IMR-90 (cell line): ENCODE results near the gene SPSB4. TPM values are rescaled to one million over a fixed set of nuclear protein-coding genes. Genes with fewer than 3 reads are reported as not detected.

Experiments used
- ATAC-seq: fragments of 200-7000 bp; cut with Tn5 transposase; 2 replicates; pipeline ENCODE4 v1.9.1; 2020; ENCODE audit warnings: low read depth, mild to moderate bottlenecking, moderate library complexity
- BruUV-seq: library from RNA; stranded (reverse); fragments of 400-500 nt; replicated peaks from 2 replicates; lab custom pipeline; 2021; lab: Mats Ljungman, UMichigan
- CTCF ChIA-PET: fragments of 300-600 bp; formaldehyde crosslinking; extraction: SDS; loops from one replicate; lab custom pipeline; 2021; ENCODE audit warnings: antibody characterized with exemption; lab: Yijun Ruan, JAX
- POLR2A ChIA-PET: fragments of 300-600 bp; sonication (Branson Sonifier 250); formaldehyde crosslinking; loops from one replicate; lab custom pipeline; 2022; ENCODE audit warnings: antibody characterized with exemption; ENCODE audit not compliant: unreplicated experiment; lab: Charles Lee
- DNase-seq: peaks from one replicate; pipeline ENCODE4 v3.0.0; 2013
- H2AFZ ChIP-seq: replicated peaks from 2 replicates; pipeline ENCODE3; 2013; ENCODE audit warnings: low read length, mild to moderate bottlenecking; ENCODE audit not compliant: poor library complexity
- H2AK5ac ChIP-seq: 2 replicates; pipeline ENCODE4 v1.6.1; 2013; ENCODE audit warnings: low read depth, low read length, inconsistent platforms
- H2AK9ac ChIP-seq: replicated peaks from 2 replicates; pipeline ENCODE3; 2013; ENCODE audit warnings: mild to moderate bottlenecking, low read depth, low read length, moderate library complexity; ENCODE audit not compliant: poor library complexity
- H2BK120ac ChIP-seq: 2 replicates; pipeline ENCODE4 v1.6.1; 2013; ENCODE audit warnings: low read depth, low read length, inconsistent platforms
- H2BK15ac ChIP-seq: 3 replicates; pipeline ENCODE4 v1.6.1; 2013; ENCODE audit warnings: low read depth, low read length, inconsistent platforms
- H2BK20ac ChIP-seq: 2 replicates; pipeline ENCODE4 v1.6.1; 2013; ENCODE audit warnings: low read depth, mild to moderate bottlenecking, inconsistent platforms, low read length, moderate library complexity
- H2BK5ac ChIP-seq: 2 replicates; pipeline ENCODE4 v1.6.1; 2013; ENCODE audit warnings: mild to moderate bottlenecking, low read depth, low read length, inconsistent platforms; ENCODE audit not compliant: poor library complexity, severe bottlenecking
- H3K14ac ChIP-seq: replicated peaks from 2 replicates; pipeline ENCODE4 v1.6.1; 2013; ENCODE audit warnings: low read depth, low read length, inconsistent platforms
- H3K18ac ChIP-seq: 2 replicates; pipeline ENCODE4 v1.6.1; 2013; ENCODE audit warnings: low read depth, low read length, control low read depth
- H3K23ac ChIP-seq: 2 replicates; pipeline ENCODE4 v1.6.1; 2013; ENCODE audit warnings: low read depth, low read length, inconsistent platforms
- H3K27ac ChIP-seq: 2 replicates; pipeline ENCODE4 v1.5.1; 2013; ENCODE audit warnings: mild to moderate bottlenecking, control low read depth, low read length; ENCODE audit not compliant: insufficient read depth
- H3K27me3 ChIP-seq: 2 replicates; pipeline ENCODE4 v1.6.1; 2013; ENCODE audit warnings: low read length; ENCODE audit not compliant: control insufficient read depth, insufficient read depth
- H3K36me3 ChIP-seq: 2 replicates; pipeline ENCODE4 v1.6.1; 2013; ENCODE audit warnings: low read length, mixed read lengths; ENCODE audit not compliant: control insufficient read depth, insufficient read depth
- H3K4ac ChIP-seq: 2 replicates; pipeline ENCODE4 v1.6.1; 2013; ENCODE audit warnings: low read depth, low read length, inconsistent platforms
- H3K4me1 ChIP-seq: 2 replicates; pipeline ENCODE4 v1.6.1; 2013; ENCODE audit warnings: low read length, mixed read lengths; ENCODE audit not compliant: control insufficient read depth, insufficient read depth
- H3K4me2 ChIP-seq: 2 replicates; pipeline ENCODE4 v1.6.1; 2013; ENCODE audit warnings: low read depth, mild to moderate bottlenecking, control low read depth, low read length, moderate library complexity
- H3K4me3 ChIP-seq: 2 replicates; pipeline ENCODE4 v1.5.1; 2013; ENCODE audit warnings: low read depth, mild to moderate bottlenecking, control low read depth, low read length, moderate library complexity; ENCODE audit not compliant: insufficient read depth
- H3K56ac ChIP-seq: 2 replicates; pipeline ENCODE4 v1.6.1; 2013; ENCODE audit warnings: low read length, inconsistent platforms; ENCODE audit not compliant: insufficient read depth; ENCODE audit errors: extremely low read depth
- H3K79me1 ChIP-seq, 2 experiments: 2 replicates each; pipeline ENCODE4 v1.6.1; 2013; ENCODE audit warnings: low read length in 2 of 2, inconsistent platforms in 1 of 2, low read depth in 1 of 2
- H3K9ac ChIP-seq: 2 replicates; pipeline ENCODE4 v1.6.1; 2013; ENCODE audit warnings: low read depth, low read length, control low read depth
- H3K9me1 ChIP-seq: 2 replicates; pipeline ENCODE4 v1.6.1; 2013; ENCODE audit warnings: low read length, inconsistent platforms; ENCODE audit not compliant: insufficient read depth
- H3K9me3 ChIP-seq: 2 replicates; pipeline ENCODE4 v1.6.1; 2013; ENCODE audit warnings: low read length; ENCODE audit not compliant: control insufficient read depth, insufficient read depth
- H4K20me1 ChIP-seq: 2 replicates; pipeline ENCODE4 v1.6.1; 2013; ENCODE audit warnings: low read length, inconsistent platforms; ENCODE audit not compliant: insufficient read depth
- H4K5ac ChIP-seq: 2 replicates; pipeline ENCODE4 v1.6.1; 2013; ENCODE audit warnings: mild to moderate bottlenecking, low read depth, low read length, control low read depth
- H4K8ac ChIP-seq, 2 experiments: 2 replicates each; pipeline ENCODE4 v1.6.1; 2013; ENCODE audit warnings: low read depth in 2 of 2, low read length in 2 of 2, control low read depth in 1 of 2, inconsistent platforms in 1 of 2
- H4K91ac ChIP-seq: 2 replicates; pipeline ENCODE4 v1.6.1; 2013; ENCODE audit warnings: low read depth, low read length, inconsistent platforms; ENCODE audit not compliant: insufficient read depth
- BHLHE40 ChIP-seq: fragments of 150-350 bp; IDR thresholded peaks from 2 replicates; pipeline ENCODE4 v1.6.1; 2016; ENCODE audit warnings: mild to moderate bottlenecking, low read depth, low read length
- CHD1 ChIP-seq: IDR thresholded peaks from 2 replicates; pipeline ENCODE4 v1.6.1; 2012; ENCODE audit warnings: low read depth, low read length, improper control_type of control experiment
- FOS ChIP-seq: fragments of 150-350 bp; IDR thresholded peaks from 2 replicates; pipeline ENCODE4 v1.6.1; 2016; ENCODE audit warnings: low read depth, low read length
- MXI1 ChIP-seq: IDR thresholded peaks from 2 replicates; pipeline ENCODE4 v1.6.1; 2012; ENCODE audit warnings: low read depth, mild to moderate bottlenecking, low read length, moderate library complexity, borderline replicate concordance
- NFE2L2 ChIP-seq: fragments of 150-350 bp; IDR thresholded peaks from 2 replicates; pipeline ENCODE4 v1.6.1; 2016; ENCODE audit warnings: low read depth, mild to moderate bottlenecking, low read length
- POLR2A ChIP-seq: IDR thresholded peaks from 2 replicates; pipeline ENCODE4 v1.6.1; 2012; ENCODE audit warnings: mild to moderate bottlenecking, low read depth, low read length
- RAD21 ChIP-seq: IDR thresholded peaks from 2 replicates; pipeline ENCODE4 v1.6.1; 2012; ENCODE audit warnings: low read length, improper control_type of control experiment
- RCOR1 ChIP-seq: IDR thresholded peaks from 2 replicates; pipeline ENCODE4 v1.6.1; 2012; ENCODE audit warnings: mild to moderate bottlenecking, low read length, improper control_type of control experiment; ENCODE audit not compliant: insufficient replicate concordance
- SMC3 ChIP-seq: fragments of 150-350 bp; IDR thresholded peaks from 2 replicates; pipeline ENCODE4 v1.6.1; 2016; ENCODE audit warnings: low read depth, mild to moderate bottlenecking, antibody characterized with exemption, low read length, moderate library complexity
- WGBS, 2 experiments: methylation state at CpG; one replicate each; pipeline versions ENCODE4 v1.1.5 to v1.1.7; 2013; ENCODE audit warnings: missing lambda C conversion rate in 2 of 2; ENCODE audit not compliant: insufficient read length in 1 of 2; ENCODE audit errors: extremely low coverage in 2 of 2; 5-methylcytosine and 5-hydroxymethylcytosine counted together
- dilution Hi-C: fragments of 300-500 bp; cut with HindIII; formaldehyde crosslinking; loops from one replicate; pipeline ENCODE4 v1.14.3; 2018; ENCODE audit warnings: low sequenced_read_pairs; ENCODE audit not compliant: unreplicated experiment
- in situ Hi-C: fragments of 300-500 bp; cut with MboI; formaldehyde crosslinking; loops from 3 replicates; pipeline ENCODE4 v1.14.3; 2019; ENCODE audit warnings: low sequenced_read_pairs, inconsistent platforms, mixed read lengths
- intact Hi-C: fragments of 100-400 bp; cut with micrococcal nuclease; formaldehyde crosslinking; loops from 2 replicates; pipeline ENCODE4 v1.10.0; 2022
- polyA plus RNA-seq, 3 experiments: library from polyadenylated mRNA; depleted of rRNA; stranded (reverse); fragments of >200 nt; gene quantifications; 2 replicates each; pipeline ENCODE4 v1.2.3, GENCODE V29; 2012; ENCODE audit warnings: low replicate concordance in 1 of 3
- total RNA-seq: library from RNA; depleted of rRNA; stranded (reverse); fragments of >200 nt; gene quantifications from 2 replicates; pipeline ENCODE4 v1.2.3, GENCODE V29; 2012

SPSB4 gene
- total and polyA plus RNA-seq, 2 of the 4 experiments (the other 2 are of a cell fraction), result not detected

DNA sequence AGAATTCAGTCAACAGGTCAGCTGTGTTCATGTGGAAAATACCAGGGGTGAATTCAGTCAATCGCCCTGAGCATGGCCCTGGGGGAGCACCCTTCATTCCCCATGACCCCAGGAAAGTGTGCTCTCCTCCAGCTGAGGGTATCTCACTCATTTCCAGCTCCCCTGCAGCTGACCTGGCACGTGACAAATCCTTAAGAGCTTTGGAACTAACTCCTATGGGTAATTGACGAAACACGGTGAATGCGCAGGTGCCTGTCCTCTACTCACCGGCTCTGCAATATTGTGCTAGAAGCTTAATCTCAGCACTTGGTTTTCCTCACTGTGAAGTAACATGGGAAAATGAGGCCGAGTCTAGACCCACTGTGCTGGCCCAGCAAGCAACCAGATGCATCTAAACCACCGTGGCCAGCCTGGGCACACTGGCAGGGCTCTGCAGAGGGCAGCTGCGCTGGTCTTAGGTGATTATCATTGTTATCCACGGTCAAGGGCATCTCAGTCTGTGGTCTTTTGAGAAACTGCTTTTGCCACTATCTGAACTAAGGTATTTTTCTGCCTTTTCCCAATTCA lies 63.1 kb downstream of the SPSB4 start:
- dilution Hi-C loops (no loop called here), in situ Hi-C loops (no loop called here), intact Hi-C loops (no loop called here)
- H3K23ac ChIP-seq, result no peak overlapping the region
- no peak overlapping the region for H3K9ac ChIP-seq
- no peaks in the 10 kb centered on the region for H3K79me1 ChIP-seq
- CTCF ChIA-PET, result no interaction called here
- no peak overlapping the region for H3K4me2 ChIP-seq
- H3K27ac ChIP-seq, result no peak overlapping the region
- H3K27me3 ChIP-seq, result peaks cover 2% of the 10 kb centered on the region
- whole genome bisulfite sequencing, 2 experiments, result 84% methylated on average over 4 of the region's 10 CpGs; no CpG with 5 or more reads in 1 of the 2 experiments
- no peak overlapping the region for H3K56ac ChIP-seq
- H4K8ac ChIP-seq, result no peak overlapping the region
- peaks cover 1% of the 10 kb centered on the region; the same call in 1 of the 2 replicates for H3K4me1 ChIP-seq
- BruUV-seq, result no TSS peak
- H3K4ac ChIP-seq, result no peak overlapping the region
- no peak overlapping the region for H2AK9ac ChIP-seq
- no peaks in the 10 kb centered on the region for H3K9me3 ChIP-seq
- ATAC-seq, result no peak
- no peaks in the 10 kb centered on the region for H3K36me3 ChIP-seq
- TF ChIP-seq SMC3, result no peak
- no peak for TF ChIP-seq RCOR1
- TF ChIP-seq MXI1, result no peak
- no peak for TF ChIP-seq POLR2A
- TF ChIP-seq FOS, result no peak
- TF ChIP-seq NFE2L2, result no peak
- no peak for TF ChIP-seq RAD21
- no peak for TF ChIP-seq BHLHE40
- TF ChIP-seq CHD1, result no peak
- no peak overlapping the region for H4K91ac ChIP-seq
- no peak overlapping the region for H4K5ac ChIP-seq
- H2BK20ac ChIP-seq, result no peak overlapping the region
- POLR2A ChIA-PET, result no interaction called here
- no peak overlapping the region for H2AFZ ChIP-seq
- no peak overlapping the region for H2BK120ac ChIP-seq
- H2BK15ac ChIP-seq, result no peak overlapping the region
- DNase-seq, result no peak
- no peak overlapping the region for H3K18ac ChIP-seq
- H3K14ac ChIP-seq, result no peak overlapping the region
- H4K20me1 ChIP-seq, result no peaks in the 10 kb centered on the region
- no peak overlapping the region for H3K4me3 ChIP-seq
- no peaks in the 10 kb centered on the region for H3K9me1 ChIP-seq
- H2BK5ac ChIP-seq, result no peak overlapping the region
- H2AK5ac ChIP-seq, result no peak overlapping the region
